COR-L47 (cell line): ENCODE data around the gene DDR2.

ENCODE experiments used
- DNase-seq: peaks from one replicate; lab custom pipeline; 2025; lab: John Stamatoyannopoulos, UW

The DDR2 gene

DNA sequence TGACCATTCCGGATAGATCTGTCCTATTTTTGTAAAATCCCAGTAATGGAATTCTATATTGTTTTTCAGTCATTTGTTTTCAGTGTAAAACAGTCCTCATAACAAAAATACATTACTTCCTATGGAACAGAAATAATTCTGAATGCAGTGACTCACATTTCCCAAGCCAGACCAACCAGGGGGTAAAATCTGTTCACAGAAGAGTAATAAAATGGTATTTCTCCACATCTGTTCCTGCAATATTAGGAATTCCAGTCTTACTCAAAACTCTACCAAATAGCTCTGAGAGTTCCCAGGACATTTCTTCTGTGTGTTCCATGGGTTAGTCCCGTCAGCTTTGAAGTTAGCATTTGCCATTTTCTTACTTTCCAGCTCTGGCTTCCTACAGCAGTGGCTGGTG lies 2.6 kb upstream of the DDR2 start:
- DNase-seq: no peak

DNA sequence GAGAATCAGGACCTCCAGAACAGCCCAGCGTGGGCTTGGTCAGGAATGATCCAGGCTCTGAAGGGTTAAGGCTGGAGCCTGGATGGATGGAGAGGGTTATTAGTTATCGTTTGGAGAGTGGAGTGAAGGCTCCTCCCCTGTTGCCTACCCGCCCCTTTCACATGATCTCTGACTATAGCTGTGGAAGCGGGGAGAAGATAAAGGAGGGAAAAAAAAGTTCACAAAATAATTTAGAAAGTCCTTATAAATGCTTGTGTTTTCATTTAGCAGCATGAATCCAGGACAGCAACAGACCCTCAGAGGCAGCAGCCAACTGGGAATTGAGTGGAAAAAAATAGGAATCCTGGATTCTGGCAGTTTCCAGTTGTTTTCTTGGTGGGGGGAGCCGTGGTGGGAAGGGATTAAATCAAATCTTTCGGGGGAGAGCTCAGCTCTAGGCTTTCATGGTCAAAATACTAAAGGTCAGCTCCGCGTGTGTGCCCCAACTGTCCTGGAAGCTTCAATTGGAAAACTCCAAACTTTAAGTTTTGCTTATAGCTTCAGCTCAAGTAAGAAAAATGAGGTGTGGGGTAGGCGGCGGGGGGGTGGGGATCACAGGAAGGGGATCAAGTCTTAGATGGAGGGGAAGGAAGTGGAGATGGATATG lies 595 bp upstream of the DDR2 start:
- no peak for DNase-seq

DNA sequence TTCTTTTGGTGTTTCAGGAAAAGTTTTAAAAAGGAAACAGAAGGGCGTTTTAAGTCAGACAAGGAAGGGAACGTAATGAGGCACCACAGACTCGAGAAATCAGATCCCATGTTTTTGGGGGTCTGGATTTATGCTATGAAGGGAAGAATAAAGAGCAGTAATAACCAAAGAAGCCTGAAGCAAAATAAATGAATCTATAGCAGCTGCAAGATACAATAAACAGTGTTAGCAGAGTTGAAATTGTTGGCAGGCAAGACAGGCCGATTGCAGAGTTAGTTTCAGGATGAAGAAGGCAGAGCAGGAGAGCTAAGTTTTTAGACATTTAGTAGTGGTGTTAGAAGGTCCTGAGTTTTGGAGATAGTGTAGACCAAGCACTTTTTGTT lies 425 bp downstream of the DDR2 start:
- no peak for DNase-seq

DNA sequence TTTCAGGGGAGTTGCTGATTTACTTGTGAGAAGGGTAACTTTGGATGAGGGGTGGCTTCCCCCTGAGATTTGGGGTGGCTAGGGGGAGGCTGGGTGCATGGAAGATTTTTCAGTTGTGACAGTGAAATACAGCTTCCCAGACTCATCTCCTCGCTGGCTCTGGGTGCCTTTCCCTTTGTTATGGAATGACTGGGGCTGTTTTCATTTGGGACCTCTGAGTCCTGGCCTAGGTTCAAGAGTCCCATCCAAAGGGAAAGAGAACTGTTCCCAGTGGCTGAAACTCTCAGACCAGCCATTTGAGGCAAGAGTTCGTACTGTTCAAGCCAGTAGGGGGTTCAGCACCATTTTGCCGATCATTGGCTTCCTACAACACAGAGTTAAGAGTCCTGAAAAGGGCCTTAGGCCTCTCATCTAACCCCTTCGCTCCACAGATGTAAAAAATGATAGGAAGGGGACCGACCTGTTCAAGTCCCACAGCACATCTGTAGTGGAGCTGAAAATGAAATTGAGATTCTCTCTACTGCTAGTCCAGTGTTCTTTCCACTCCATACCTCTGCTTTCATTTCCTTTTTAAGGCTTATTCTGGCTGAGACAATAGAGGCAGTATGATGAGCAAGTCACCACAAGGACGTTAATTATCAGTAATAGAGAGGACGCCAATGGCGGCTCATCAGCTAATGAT lies 958 bp downstream of the DDR2 start:
- DNase-seq: no peak

DNA sequence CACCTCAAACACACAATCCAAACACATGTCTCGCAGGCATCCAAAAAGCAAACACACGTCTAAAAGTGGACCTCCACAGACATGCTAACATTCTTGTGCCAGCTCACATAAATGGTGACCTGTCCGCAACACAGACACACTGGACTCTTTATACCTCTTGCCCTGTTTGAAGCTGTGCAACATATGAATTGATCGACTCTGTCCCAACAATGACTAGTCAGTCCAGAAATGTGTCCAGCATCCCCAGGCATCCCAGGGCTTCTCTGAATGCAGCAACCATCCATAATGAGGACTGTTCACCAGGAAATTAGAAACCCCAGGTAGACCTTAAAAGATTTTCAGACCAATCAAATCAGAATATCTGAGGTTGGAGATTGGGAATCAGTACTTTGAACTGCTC lies 3.2 kb downstream of the DDR2 start:
- DNase-seq: no peak

DNA sequence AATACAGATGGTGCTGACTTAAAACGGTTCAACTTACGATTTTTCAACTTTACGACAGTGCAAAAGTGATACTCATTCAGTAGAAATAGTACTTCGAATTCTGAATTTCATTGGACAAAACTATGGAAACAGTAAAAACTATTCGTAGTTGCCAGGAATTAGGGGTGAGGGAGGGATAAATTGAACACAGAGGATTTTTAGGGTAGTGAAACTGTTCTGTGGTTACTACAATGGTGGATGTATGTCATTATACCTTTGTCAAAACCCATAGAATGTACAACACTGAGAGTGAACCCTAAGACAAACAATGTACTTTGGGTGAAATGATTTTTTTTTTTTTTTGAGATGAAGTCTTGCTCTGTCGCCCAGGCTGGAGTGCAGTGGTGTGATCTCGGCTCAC lies 7.5 kb downstream of the DDR2 start:
- DNase-seq: no peak

DNA sequence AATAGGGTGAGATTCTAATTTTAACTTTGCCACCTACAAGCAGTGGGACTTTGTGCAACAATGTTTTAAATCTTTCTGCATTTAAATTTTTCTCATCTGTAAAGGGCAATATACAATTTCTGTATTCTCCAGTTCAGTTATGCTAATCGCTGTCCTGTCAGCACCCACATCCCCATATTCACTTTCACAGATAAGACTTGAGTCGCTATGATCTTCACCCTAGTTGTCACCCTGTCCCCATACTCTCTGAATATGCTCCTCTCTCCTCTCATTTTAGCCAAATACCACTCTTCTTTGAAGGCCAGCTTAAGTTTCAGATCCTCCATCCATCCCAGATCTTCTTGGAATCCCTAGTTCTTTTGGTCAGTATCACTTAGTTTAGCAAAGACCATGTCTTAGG lies 8.8 kb downstream of the DDR2 start:
- DNase-seq: no peak

DNA sequence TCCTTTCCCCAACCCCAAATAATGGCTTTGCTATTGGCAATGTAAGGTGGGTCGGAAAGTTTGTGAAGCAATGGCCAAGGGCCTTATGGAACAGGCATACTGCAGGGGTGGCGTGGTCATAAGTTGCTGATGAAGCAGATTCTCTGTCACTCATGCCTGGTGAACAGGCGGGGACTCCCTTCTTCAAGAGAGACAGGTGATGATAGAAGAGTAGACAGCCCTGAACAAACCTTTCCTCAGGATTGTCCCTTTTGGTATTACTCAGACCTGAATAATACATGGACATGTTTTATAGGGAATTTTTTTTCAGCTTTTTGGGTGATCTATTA lies 12.7 kb downstream of the DDR2 start:
- DNase-seq: no peak

DNA sequence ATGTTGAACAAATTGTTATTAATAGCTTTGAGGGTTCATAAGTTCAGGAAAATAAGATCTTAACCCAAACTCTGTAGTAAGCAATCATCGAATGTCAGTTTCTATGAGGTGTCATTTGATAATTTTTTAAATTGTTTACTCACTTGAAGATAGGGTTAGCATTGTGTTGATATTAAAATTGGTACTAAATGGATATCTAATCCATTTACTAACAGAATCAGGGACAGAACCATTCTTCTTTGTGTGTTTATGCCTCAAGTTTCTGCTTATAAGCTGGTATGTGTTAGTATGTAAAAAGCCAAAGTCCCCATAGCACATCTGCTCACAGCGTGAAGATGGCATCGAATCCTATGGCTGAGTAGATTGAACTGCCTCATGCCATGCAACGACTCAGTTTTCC lies 13.4 kb downstream of the DDR2 start:
- DNase-seq: no peak

DNA sequence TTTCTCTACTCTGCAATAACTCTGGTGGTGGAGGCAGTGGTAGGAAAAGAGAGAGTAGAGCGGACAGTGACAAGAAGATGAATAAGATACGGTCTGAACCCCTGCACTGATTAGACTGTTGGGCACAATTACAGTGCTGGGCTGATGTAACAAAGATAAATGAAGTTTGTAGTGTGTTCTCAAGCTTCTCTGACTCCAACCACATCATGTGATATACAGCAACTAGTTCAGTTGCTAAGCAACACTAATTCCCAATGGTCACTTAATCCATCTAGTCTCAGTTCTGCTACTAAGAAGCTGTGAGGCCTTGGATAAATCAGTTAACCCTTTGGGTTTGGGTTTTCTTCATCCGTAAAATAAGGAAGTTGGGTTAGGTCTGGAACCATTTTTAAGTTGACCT lies 17.3 kb downstream of the DDR2 start:
- no peak for DNase-seq

DNA sequence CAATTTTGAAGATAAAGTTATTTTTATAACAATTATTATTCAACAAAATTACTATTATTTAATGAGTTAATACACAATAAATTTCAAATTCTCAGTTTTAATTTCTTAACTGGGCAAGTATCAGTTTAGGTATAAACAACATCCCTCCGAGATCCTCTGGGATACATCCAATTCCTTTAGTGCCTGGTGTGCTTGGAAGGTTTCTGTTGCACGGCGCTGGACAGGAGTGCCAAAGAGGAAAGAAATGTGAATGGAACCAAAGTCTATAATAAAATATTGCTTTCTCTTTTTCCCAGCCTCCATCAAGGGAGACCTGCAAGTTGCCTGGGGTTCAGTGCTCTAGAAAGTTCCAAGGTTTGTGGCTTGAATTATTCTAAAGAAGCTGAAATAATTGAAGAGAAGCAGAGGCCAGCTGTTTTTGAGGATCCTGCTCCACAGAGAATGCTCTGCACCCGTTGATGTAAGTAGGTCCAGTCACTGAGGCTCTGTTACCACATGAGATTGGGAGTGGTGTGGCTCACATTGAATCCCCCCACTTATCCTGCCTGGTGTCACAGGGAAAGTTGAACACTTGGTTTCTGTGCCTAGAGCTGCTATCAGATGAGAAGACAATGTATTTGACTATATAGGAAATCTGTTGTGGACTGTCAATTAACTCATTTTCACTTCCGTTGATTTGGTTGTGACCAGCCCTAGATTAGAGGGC lies 22.8 kb downstream of the DDR2 start:
- no peak for DNase-seq

DNA sequence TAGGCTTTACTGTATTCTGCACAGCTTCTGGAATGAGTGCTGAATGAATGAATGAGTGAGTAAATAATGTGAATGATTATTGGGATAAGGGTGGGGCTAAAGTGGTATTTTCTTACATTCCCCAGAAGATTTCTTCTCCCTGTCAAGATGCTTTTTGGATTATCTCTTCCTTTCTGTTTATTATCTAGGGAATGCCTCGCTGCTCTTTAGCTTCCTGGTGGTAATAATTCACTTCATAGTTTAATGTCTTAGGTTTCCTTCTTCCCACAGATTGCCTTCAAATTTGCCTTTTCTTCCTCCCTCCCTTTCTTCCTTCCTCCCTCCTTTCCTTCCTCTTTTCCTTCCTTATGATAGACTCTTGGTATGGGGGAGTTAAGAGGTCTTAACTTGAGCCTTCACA lies 24.0 kb downstream of the DDR2 start:
- DNase-seq: no peak

DNA sequence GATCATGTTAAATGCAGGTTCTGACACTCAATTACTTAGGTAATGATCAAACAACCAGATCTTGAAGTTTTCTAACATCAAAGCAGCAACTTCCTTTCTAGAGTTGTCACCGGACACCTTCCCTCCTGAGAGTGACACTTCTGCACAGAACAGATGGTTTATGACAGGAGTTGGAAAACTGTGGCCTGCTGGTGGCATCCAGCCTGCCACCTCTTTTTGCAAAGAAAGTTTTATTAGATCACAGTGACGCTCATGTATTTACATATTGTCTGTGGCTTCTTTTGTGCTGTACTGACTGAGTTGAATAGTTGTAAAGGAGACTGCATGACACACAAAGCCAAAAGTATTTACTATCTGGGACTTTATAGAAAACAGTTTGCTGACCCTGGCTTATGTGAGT lies 28.3 kb downstream of the DDR2 start:
- no peak for DNase-seq

DNA sequence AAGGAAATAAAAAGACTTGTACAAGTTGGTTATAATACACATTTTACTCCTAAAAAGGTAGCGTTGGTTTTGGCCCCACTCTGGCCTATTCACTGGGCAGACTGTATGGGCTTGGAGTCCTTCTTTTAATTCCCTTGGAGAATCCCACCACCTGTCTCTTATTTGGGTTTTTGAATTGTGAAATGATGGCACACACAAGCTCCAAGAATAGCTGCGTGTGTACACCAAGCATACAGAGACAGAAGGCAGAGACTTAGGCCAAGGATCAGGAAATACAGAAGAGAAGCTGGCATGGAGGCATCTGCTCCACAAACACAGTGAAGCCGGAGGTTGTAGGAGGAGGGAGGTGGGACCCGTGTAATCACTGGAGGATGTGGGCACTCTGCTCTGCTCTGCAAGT lies 29.1 kb downstream of the DDR2 start:
- DNase-seq: no peak

DNA sequence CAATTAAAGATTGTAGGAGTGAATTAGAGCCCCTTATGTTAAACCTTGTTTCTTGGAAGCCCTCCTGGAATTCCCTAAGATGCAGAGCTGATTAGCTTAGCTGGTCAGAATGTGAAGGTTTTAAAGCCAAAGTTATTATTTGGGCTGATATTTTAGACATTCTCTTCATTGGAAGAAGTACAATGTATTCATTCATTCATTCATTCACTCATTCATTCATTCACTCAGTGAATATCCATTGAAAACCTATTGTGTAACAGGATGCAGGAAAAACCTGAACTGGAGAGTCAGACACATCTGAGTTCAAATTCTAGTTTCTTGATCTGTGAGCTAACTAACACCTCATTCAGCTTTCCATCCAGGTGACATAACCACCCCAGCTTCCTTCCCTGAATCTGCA lies 29.7 kb downstream of the DDR2 start:
- no peak for DNase-seq

DNA sequence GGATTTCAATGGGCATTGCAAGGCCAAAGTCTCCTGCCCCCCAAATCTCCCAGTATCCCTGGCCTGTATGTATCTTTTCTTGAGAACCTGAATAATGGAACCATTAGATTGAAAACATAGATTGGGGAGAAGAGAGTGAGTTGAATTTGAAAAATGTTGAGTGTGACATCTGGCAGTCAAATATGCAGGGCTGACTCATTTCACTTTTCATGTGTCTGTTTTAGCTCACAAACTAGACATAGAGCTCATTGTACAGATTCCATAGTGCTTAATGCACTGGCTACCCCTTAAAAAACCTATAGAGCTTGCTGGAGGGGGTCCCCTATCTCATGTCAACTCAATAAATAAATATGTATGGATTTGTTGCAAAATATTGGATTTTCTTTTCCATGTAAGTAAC lies 30.8 kb downstream of the DDR2 start:
- DNase-seq: no peak

DNA sequence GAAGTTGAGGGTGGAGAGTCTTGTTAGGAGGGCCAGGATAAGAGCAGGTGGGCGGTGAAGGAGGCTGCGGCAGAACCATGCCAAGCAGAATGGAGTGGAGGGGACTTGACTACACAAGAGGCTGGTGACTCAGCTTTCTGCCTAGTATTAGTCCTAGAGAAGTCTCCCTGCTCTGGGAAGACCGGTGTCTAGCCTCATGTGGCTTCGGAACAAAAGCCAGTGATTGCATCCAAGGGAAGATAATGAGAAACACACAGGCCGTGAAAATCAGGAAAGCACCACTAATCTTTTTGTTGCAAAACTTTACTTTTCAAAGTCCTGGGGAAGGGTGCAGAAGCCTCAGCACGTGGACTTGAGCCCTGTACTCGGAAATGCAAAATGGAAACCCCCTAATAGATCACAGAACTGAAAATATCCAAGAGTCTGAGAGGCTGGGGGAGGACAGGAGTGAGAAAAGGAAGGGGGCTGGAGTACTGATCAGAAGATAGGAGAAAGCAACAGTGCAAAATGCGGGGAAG lies 31.4 kb downstream of the DDR2 start:
- no peak for DNase-seq

DNA sequence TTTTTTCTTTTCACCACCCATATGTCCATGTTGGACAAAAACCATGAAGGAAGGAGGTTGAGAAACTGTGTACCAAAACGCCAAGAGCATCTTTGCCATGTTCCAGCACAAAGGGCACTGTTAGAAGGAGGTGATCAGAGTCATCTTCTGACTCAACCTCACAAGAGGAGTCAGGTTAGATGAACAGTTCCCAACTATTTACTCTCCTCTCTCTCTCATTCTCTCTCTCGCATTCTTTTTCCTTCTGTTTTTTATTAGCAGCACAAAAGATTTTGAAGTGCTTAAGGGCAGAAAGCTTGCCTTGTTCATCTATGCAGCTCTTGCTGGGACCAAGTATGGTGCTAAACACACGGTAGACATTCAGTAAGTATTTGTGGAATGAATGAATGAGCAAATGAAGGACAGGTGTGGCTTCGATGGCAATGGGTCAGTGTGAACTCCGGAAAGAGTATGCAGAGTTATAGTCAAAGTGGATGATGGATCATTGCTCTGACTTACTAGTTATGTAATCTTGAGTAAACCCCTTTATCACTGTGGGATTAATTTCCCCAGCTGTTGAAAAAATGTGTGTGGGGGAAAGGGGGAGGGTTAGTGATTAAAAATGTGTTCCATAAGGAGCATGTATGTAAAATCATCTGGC lies 33.9 kb downstream of the DDR2 start:
- DNase-seq: no peak

DNA sequence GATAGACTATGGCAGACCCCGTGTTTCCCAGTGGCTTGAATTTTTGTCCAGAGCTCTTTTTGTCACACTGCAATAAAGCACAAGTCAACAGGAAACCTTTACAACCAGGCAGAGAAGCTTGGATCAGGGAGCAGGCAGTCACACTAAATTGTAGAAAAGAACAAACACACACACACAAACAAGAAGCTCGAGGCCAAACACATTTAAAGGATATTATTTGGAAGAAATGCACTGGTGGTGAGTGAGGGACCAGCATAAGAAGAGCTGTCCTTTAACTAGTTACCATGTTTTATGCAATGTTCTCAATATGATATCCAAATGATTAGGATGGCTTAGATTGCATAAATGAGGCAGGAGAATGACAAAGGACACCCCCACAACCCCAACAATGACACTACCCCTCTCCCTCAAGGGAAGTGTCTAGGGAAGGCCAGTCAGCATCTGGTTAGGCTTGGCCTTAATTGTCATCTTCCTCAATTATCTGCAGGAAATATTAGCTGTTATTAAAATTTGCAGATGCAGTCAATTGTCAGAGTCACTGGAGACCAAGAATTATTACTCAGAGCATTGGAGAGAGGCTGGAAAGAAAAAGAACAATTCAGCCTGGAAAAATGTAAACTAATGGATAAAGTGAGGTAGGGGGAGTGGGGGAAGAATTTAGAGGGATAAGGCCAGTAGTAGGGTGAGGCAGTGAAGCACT lies 35.3 kb downstream of the DDR2 start:
- no peak for DNase-seq

DNA sequence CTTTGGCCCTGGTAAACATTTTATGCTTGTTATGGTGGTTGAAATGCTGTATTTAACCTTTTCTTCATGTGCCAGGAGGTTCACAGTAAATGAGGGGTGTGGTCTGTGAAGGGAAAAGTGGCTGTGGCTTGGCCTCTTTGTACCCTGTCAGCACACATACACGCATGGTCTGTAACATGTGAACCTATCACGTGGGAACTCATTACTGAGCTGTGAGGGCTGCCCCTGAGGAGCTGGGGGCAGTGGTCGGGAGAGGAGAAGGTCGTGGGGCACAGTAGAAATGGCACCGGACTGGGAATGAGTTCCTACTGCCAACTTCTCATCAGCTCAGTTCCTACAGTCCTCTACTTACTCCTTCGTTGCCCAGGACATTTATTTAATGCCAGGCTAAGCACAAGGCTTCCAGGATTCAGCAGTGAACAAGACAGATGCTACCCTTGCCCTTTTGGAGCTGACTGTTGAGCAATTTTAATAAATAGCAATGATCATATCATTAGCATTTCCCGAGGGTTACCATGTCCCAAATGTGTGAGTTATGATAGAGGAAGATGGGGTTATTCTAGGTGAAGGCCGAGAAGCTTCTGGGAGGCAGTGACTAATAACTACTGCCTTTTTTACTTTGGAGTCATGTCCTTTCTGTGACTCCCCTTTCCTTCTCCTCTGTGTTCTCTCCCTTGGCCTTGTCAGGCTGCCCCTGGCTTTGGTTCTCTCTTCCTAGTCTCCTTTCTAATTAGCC lies 38.8 kb downstream of the DDR2 start:
- no peak for DNase-seq

DNA sequence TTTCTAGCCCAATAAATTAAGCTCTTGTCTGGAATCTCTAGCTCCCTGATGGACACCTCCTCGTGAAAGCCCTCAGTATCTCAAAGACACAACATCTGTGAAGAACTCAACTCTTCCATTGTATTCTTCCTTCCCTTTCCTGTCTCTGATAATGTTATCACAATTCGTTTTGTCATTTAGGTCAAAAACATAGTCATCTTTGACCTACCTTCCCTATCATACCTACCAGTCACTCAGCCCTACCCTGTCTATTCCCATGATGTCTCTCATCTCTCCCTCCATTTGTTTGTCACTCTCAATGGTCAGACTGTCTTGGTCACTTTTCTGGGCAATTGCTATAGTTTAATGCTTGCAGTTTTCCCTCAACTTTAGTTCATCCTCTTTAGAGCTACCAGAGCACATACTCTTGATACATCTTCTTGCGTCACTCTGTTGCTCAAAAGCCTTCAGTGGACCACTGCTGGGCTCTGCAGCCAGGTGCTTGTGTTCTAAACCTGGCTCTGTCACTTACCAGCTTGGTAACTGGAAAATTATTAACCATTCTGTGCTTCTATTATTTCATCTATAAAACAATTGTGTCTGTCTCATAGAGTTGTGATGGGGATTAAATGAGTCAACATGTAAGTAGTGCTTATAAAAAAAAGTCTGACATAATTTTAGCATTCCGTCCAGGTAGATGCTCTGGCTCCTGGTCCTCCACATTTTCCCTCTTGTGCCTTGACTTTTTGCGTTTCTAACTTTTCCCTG lies 39.6 kb downstream of the DDR2 start:
- no peak for DNase-seq
